GM23338 (cell line): ENCODE measurements around the gene RADIL. TPM values are rescaled to one million over a fixed set of nuclear protein-coding genes. Genes with fewer than 3 reads are reported as not detected.

Experiments
- ATAC-seq: fragments of 200-7000 bp; cut with Tn5 transposase; 3 replicates; pipeline ENCODE4 v1.9.1; 2020
- DNase-seq: peaks from one replicate; pipeline ENCODE4 v3.0.0-alpha.2; 2015; ENCODE audit warnings: low spot score
- H2AFZ ChIP-seq: fragments of 200-600 bp; sonication (generic); 2 replicates; pipeline ENCODE4 v1.8.0; 2016; ENCODE audit warnings: antibody characterized with exemption, mild to moderate bottlenecking, moderate library complexity
- H3F3A ChIP-seq: fragments of 200-600 bp; sonication (generic); replicated peaks from 2 replicates; pipeline ENCODE4 v1.8.0; 2017; ENCODE audit warnings: antibody characterized with exemption, mixed run types, low read depth
- H3K27ac ChIP-seq: fragments of 200-600 bp; sonication (generic); 2 replicates; pipeline ENCODE4 v1.6.1; 2016; ENCODE audit warnings: low read depth
- H3K27me3 ChIP-seq: fragments of 200-600 bp; sonication (generic); 2 replicates; pipeline ENCODE4 v1.8.0; 2016; ENCODE audit warnings: mild to moderate bottlenecking, mixed run types, moderate library complexity; ENCODE audit not compliant: insufficient read depth
- H3K36me3 ChIP-seq: fragments of 200-600 bp; sonication (generic); 2 replicates; pipeline ENCODE4 v1.8.0; 2016; ENCODE audit warnings: mild to moderate bottlenecking; ENCODE audit not compliant: insufficient read depth
- H3K4me1 ChIP-seq: fragments of 200-600 bp; sonication (generic); 2 replicates; pipeline ENCODE4 v1.8.0; 2016; ENCODE audit warnings: mild to moderate bottlenecking, moderate library complexity; ENCODE audit not compliant: insufficient read depth
- H3K4me2 ChIP-seq: fragments of 200-600 bp; sonication (generic); 2 replicates; pipeline ENCODE4 v1.7.1; 2017; ENCODE audit warnings: mixed run types
- H3K4me3 ChIP-seq: fragments of 200-600 bp; sonication (generic); 2 replicates; pipeline ENCODE4 v1.6.1; 2016; ENCODE audit warnings: mixed run types
- H3K79me2 ChIP-seq: fragments of 200-600 bp; sonication (generic); replicated peaks from 2 replicates; pipeline ENCODE4 v1.8.0; 2017; ENCODE audit warnings: mild to moderate bottlenecking; ENCODE audit not compliant: insufficient read depth
- H3K9me2 ChIP-seq: fragments of 200-600 bp; sonication (generic); 2 replicates; pipeline ENCODE4 v1.8.0; 2017; ENCODE audit not compliant: insufficient read depth
- H4K20me1 ChIP-seq: fragments of 200-600 bp; sonication (generic); replicated peaks from 2 replicates; pipeline ENCODE4 v1.8.0; 2017; ENCODE audit warnings: mild to moderate bottlenecking; ENCODE audit not compliant: insufficient read depth
- H3K27ac Mint-ChIP-seq: 2 replicates; pipeline ENCODE4 v1.8.0; 2020; ENCODE audit warnings: inconsistent platforms, mild to moderate bottlenecking, moderate library complexity, mixed read lengths
- H3K27me3 Mint-ChIP-seq: 3 replicates; pipeline ENCODE4 v1.8.0; 2022; ENCODE audit warnings: low read depth, mild to moderate bottlenecking, moderate library complexity, mixed read lengths, inconsistent platforms; ENCODE audit not compliant: insufficient read depth, poor library complexity
- H3K36me3 Mint-ChIP-seq: 3 replicates; pipeline ENCODE4 v1.8.0; 2021; ENCODE audit warnings: low read depth, mild to moderate bottlenecking, inconsistent platforms, moderate library complexity, mixed read lengths
- H3K4me1 Mint-ChIP-seq: 3 replicates; pipeline ENCODE4 v1.8.0; 2020; ENCODE audit warnings: mild to moderate bottlenecking, inconsistent platforms, mixed read lengths
- H3K4me3 Mint-ChIP-seq: 3 replicates; pipeline ENCODE4 v1.8.0; 2021; ENCODE audit warnings: moderate library complexity, mild to moderate bottlenecking, inconsistent platforms, mixed read lengths
- H3K9me3 Mint-ChIP-seq: 3 replicates; pipeline ENCODE4 v1.8.0; 2020; ENCODE audit warnings: moderate library complexity, mild to moderate bottlenecking, inconsistent platforms, mixed read lengths
- CREB1 ChIP-seq: fragments of 250-450 bp; sonication (Bioruptor Pico); IDR thresholded peaks from 2 replicates; pipeline ENCODE4 v1.5.0; 2020; ENCODE audit warnings: low read depth, mild to moderate bottlenecking, moderate library complexity
- EZH2 ChIP-seq: fragments of 200-600 bp; sonication (generic); IDR thresholded peaks from one replicate; pipeline ENCODE4 v1.8.0; 2017; ENCODE audit warnings: antibody characterized with exemption, mild to moderate bottlenecking, low read depth; ENCODE audit not compliant: unreplicated experiment
- EZH2phosphoT487 ChIP-seq: fragments of 200-600 bp; sonication (generic); IDR thresholded peaks from one replicate; pipeline ENCODE4 v1.8.1; 2018; ENCODE audit warnings: antibody characterized with exemption; ENCODE audit not compliant: unreplicated experiment
- JUNB ChIP-seq: IDR thresholded peaks from one replicate; pipeline ENCODE4 v1.6.1; 2016; ENCODE audit warnings: antibody characterized with exemption; ENCODE audit not compliant: unreplicated experiment
- NANOG ChIP-seq: IDR thresholded peaks from 2 replicates; pipeline ENCODE4 v1.6.1; 2016; ENCODE audit warnings: antibody characterized with exemption, borderline replicate concordance
- POLR2AphosphoS5 ChIP-seq: IDR thresholded peaks from 2 replicates; pipeline ENCODE4 v1.6.1; 2016; ENCODE audit warnings: antibody characterized with exemption, low read depth
- STAT1 ChIP-seq: IDR thresholded peaks from one replicate; pipeline ENCODE4 v1.6.1; 2016; ENCODE audit warnings: antibody characterized with exemption; ENCODE audit not compliant: unreplicated experiment
- ZNF114 ChIP-seq: fragments of 250-450 bp; sonication (Bioruptor Pico); IDR thresholded peaks from 2 replicates; pipeline ENCODE4 v1.5.0; 2020; ENCODE audit warnings: mild to moderate bottlenecking, moderate library complexity
- ZNF331 ChIP-seq: fragments of 250-450 bp; sonication (Bioruptor Pico); IDR thresholded peaks from 2 replicates; pipeline ENCODE4 v1.5.0; 2020; ENCODE audit warnings: low read depth, mild to moderate bottlenecking, moderate library complexity
- polyA plus RNA-seq: library from polyadenylated mRNA; unstranded; fragments of >200 nt; fragmentation: Nextera tagmentation; extraction: Ambion mirVana; gene quantifications from 2 replicates; pipeline ENCODE4 v1.2.1, GENCODE V29; 2016
- total RNA-seq: library from RNA; depleted of rRNA; stranded (reverse); fragments of >200 nt; shearing (Covaris generic); gene quantifications from 2 replicates; pipeline ENCODE4 v1.2.3, GENCODE V29; 2014
- TF ChIP-seq, protein P1 (sequence below): IDR thresholded peaks from 2 replicates; pipeline ENCODE4 v1.6.1; 2016; ENCODE audit warnings: antibody characterized with exemption
- TF ChIP-seq, protein P2 (sequence below), 2 experiments: fragments of 200-600 bp in 1 of 2; sonication (generic) in 1 of 2; conservative IDR thresholded peaks; 2 replicates each; pipeline versions ENCODE4 v1.5.1 to v1.6.1; 2016 to 2017; ENCODE audit warnings: antibody characterized with exemption in 2 of 2, low read depth in 2 of 2, mild to moderate bottlenecking in 2 of 2, moderate library complexity in 1 of 2
- TF ChIP-seq, protein P3 (sequence below): fragments of 250-450 bp; sonication (Bioruptor Pico); IDR thresholded peaks from 2 replicates; pipeline ENCODE4 v1.5.0; 2020; ENCODE audit warnings: mild to moderate bottlenecking, moderate library complexity
- TF ChIP-seq, protein P4 (sequence below): IDR thresholded peaks from one replicate; pipeline ENCODE4 v1.6.1; 2018; ENCODE audit warnings: antibody characterized with exemption; ENCODE audit not compliant: unreplicated experiment

RADIL gene
- total and polyA plus RNA-seq, 2 experiments from 2014 or later = 4.3 to 9.8 TPM

DNA sequence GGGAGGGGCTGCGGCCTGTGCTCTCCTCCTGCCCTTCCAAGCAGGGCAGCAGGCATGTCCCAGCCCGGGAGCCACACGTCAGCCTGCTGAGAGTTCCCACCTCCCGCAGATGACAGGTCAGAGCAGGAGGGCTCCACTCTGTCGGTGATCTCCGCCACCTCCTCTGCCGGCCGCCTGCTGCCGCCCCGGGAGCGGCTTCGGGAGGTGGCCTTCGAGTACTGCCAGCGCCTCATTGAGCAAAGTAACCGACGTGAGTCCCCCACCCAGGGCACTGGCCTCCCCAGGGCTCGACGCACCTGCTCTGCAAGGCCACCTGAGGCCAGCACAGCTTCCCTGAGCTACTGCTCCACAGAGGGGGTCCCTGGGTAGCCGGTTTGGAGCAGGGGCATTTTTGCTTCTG is 98.7 kb downstream of the RADIL start:
- Histone ChIP-seq H3K4me2 (no peak overlapping the region), H3K79me2 (0 out of 2 replicates have a peak, but pooled peaks cover 2% of the 10 kb centered on the region), H3K9me2 (no peaks in the 10 kb centered on the region), H3K27ac (no peak overlapping the region), H3K36me3 (no peaks in the 10 kb centered on the region; the same call in 1 of the 2 replicates), H3F3A (no peaks in the 10 kb centered on the region), H3K27me3 (no peaks in the 10 kb centered on the region), H2AFZ (no peak overlapping the region), H3K4me1 (no peaks in the 10 kb centered on the region), H4K20me1 (no peaks in the 10 kb centered on the region; the same call in 1 of the 2 replicates), H3K4me3 (no peak overlapping the region)
- Mint-ChIP-seq H3K9me3 (no peaks in the 10 kb centered on the region), H3K27ac (no peak overlapping the region), H3K27me3 (no peaks in the 10 kb centered on the region), H3K4me3 (no peak overlapping the region), H3K36me3 (peaks cover 18% of the 10 kb centered on the region), H3K4me1 (no peaks in the 10 kb centered on the region)
- no peak for TF ChIP-seq STAT1
- TF ChIP-seq, protein P1, sequence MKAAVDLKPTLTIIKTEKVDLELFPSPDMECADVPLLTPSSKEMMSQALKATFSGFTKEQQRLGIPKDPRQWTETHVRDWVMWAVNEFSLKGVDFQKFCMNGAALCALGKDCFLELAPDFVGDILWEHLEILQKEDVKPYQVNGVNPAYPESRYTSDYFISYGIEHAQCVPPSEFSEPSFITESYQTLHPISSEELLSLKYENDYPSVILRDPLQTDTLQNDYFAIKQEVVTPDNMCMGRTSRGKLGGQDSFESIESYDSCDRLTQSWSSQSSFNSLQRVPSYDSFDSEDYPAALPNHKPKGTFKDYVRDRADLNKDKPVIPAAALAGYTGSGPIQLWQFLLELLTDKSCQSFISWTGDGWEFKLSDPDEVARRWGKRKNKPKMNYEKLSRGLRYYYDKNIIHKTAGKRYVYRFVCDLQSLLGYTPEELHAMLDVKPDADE = no peak
- no peak for TF ChIP-seq ZNF114 (CRISPR knock-in tag)
- TF ChIP-seq, protein P2, sequence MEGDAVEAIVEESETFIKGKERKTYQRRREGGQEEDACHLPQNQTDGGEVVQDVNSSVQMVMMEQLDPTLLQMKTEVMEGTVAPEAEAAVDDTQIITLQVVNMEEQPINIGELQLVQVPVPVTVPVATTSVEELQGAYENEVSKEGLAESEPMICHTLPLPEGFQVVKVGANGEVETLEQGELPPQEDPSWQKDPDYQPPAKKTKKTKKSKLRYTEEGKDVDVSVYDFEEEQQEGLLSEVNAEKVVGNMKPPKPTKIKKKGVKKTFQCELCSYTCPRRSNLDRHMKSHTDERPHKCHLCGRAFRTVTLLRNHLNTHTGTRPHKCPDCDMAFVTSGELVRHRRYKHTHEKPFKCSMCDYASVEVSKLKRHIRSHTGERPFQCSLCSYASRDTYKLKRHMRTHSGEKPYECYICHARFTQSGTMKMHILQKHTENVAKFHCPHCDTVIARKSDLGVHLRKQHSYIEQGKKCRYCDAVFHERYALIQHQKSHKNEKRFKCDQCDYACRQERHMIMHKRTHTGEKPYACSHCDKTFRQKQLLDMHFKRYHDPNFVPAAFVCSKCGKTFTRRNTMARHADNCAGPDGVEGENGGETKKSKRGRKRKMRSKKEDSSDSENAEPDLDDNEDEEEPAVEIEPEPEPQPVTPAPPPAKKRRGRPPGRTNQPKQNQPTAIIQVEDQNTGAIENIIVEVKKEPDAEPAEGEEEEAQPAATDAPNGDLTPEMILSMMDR (conservative IDR thresholded peaks at IDR 0.05; ENCODE audit: low read depth in 2 of 2) = no peak
- no peak for TF ChIP-seq POLR2AphosphoS5
- TF ChIP-seq, protein P3, sequence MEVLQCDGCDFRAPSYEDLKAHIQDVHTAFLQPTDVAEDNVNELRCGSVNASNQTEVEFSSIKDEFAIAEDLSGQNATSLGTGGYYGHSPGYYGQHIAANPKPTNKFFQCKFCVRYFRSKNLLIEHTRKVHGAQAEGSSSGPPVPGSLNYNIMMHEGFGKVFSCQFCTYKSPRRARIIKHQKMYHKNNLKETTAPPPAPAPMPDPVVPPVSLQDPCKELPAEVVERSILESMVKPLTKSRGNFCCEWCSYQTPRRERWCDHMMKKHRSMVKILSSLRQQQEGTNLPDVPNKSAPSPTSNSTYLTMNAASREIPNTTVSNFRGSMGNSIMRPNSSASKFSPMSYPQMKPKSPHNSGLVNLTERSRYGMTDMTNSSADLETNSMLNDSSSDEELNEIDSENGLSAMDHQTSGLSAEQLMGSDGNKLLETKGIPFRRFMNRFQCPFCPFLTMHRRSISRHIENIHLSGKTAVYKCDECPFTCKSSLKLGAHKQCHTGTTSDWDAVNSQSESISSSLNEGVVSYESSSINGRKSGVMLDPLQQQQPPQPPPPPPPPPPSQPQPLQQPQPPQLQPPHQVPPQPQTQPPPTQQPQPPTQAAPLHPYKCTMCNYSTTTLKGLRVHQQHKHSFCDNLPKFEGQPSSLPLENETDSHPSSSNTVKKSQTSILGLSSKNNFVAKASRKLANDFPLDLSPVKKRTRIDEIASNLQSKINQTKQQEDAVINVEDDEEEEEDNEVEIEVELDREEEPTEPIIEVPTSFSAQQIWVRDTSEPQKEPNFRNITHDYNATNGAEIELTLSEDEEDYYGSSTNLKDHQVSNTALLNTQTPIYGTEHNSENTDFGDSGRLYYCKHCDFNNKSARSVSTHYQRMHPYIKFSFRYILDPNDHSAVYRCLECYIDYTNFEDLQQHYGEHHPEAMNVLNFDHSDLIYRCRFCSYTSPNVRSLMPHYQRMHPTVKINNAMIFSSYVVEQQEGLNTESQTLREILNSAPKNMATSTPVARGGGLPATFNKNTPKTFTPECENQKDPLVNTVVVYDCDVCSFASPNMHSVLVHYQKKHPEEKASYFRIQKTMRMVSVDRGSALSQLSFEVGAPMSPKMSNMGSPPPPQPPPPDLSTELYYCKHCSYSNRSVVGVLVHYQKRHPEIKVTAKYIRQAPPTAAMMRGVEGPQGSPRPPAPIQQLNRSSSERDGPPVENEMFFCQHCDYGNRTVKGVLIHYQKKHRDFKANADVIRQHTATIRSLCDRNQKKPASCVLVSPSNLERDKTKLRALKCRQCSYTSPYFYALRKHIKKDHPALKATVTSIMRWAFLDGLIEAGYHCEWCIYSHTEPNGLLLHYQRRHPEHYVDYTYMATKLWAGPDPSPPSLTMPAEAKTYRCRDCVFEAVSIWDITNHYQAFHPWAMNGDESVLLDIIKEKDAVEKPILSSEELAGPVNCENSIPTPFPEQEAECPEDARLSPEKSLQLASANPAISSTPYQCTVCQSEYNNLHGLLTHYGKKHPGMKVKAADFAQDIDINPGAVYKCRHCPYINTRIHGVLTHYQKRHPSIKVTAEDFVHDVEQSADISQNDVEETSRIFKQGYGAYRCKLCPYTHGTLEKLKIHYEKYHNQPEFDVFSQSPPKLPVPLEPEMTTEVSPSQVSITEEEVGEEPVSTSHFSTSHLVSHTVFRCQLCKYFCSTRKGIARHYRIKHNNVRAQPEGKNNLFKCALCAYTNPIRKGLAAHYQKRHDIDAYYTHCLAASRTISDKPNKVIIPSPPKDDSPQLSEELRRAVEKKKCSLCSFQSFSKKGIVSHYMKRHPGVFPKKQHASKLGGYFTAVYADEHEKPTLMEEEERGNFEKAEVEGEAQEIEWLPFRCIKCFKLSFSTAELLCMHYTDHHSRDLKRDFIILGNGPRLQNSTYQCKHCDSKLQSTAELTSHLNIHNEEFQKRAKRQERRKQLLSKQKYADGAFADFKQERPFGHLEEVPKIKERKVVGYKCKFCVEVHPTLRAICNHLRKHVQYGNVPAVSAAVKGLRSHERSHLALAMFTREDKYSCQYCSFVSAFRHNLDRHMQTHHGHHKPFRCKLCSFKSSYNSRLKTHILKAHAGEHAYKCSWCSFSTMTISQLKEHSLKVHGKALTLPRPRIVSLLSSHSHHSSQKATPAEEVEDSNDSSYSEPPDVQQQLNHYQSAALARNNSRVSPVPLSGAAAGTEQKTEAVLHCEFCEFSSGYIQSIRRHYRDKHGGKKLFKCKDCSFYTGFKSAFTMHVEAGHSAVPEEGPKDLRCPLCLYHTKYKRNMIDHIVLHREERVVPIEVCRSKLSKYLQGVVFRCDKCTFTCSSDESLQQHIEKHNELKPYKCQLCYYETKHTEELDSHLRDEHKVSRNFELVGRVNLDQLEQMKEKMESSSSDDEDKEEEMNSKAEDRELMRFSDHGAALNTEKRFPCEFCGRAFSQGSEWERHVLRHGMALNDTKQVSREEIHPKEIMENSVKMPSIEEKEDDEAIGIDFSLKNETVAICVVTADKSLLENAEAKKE (CRISPR knock-in tag) = no peak
- TF ChIP-seq EZH2phosphoT487 = no peak
- no peak for TF ChIP-seq EZH2
- TF ChIP-seq CREB1 (CRISPR knock-in tag) = no peak
- TF ChIP-seq, protein P4, sequence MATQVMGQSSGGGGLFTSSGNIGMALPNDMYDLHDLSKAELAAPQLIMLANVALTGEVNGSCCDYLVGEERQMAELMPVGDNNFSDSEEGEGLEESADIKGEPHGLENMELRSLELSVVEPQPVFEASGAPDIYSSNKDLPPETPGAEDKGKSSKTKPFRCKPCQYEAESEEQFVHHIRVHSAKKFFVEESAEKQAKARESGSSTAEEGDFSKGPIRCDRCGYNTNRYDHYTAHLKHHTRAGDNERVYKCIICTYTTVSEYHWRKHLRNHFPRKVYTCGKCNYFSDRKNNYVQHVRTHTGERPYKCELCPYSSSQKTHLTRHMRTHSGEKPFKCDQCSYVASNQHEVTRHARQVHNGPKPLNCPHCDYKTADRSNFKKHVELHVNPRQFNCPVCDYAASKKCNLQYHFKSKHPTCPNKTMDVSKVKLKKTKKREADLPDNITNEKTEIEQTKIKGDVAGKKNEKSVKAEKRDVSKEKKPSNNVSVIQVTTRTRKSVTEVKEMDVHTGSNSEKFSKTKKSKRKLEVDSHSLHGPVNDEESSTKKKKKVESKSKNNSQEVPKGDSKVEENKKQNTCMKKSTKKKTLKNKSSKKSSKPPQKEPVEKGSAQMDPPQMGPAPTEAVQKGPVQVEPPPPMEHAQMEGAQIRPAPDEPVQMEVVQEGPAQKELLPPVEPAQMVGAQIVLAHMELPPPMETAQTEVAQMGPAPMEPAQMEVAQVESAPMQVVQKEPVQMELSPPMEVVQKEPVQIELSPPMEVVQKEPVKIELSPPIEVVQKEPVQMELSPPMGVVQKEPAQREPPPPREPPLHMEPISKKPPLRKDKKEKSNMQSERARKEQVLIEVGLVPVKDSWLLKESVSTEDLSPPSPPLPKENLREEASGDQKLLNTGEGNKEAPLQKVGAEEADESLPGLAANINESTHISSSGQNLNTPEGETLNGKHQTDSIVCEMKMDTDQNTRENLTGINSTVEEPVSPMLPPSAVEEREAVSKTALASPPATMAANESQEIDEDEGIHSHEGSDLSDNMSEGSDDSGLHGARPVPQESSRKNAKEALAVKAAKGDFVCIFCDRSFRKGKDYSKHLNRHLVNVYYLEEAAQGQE = no peak
- TF ChIP-seq JUNB = no peak
- no peak for TF ChIP-seq NANOG
- TF ChIP-seq ZNF331 (CRISPR knock-in tag) = no peak
- DNase-seq = no peak
- ATAC-seq = no peak
